ENCODE measurements around the gene ANXA1. TPM values are rescaled to one million over a fixed set of nuclear protein-coding genes. Genes with fewer than 3 reads are reported as not detected.
A peak's percentile ranks its signal among the peaks of the same experiment; 100 is the strongest.

Gene ANXA1
- total and polyA plus RNA-seq, 2 donors (not counting 3 experiments of a cell fraction or from before 2014, with no cell fraction given), result 403 to 525 TPM

GRCh38 chr9:73199886-73200285, 48.2 kb downstream of the ANXA1 start:
- H3K9me1 ChIP-seq (replicated peaks; ENCODE audit: control insufficient read depth, extremely low read depth, insufficient read depth, low read length), result no peaks in the 10 kb centered on the region
- no TSS peak for BruUV-seq (replicated peaks)
- no peak overlapping the region for H3K4me2 ChIP-seq (ENCODE audit: insufficient read depth, low read length)
- no peak overlapping the region for H3K9ac ChIP-seq (replicated peaks; ENCODE audit: extremely low read depth, insufficient read depth, low read length)
- no peaks in the 10 kb centered on the region for H4K20me1 ChIP-seq (replicated peaks; ENCODE audit: control insufficient read depth, extremely low read depth, insufficient read depth, low read length)
- DNase-seq (ENCODE audit: low read depth, low spot score) (peak; percentile 25), FAIRE-seq (no peak)
- no peaks in the 10 kb centered on the region for H3K9me3 ChIP-seq (replicated peaks; ENCODE audit: control insufficient read depth, insufficient read depth, low read length)
- dilution Hi-C loops (cut with MboI; ENCODE audit: extremely low pct_ligation_motif_present, low sequenced_read_pairs) (no loop called here), intact Hi-C loops (cut with micrococcal nuclease) (loop anchor here (1.0 to 2.0 kb wide), 3 partner anchors 1371 to 1543 kb away; no protein-coding TSS in a partner anchor)
- ChIA-PET POLR2A (no interaction called here), CTCF (interaction anchor here (0.8 to 3.7 kb wide), 16 partner anchors 10 to 1573 kb away, joined by 3 to 77 read pairs (median 5); no protein-coding TSS in a partner anchor)
- no peaks in the 10 kb centered on the region for H3K36me3 ChIP-seq (ENCODE audit: control insufficient read depth in 2 of 2, extremely low read depth in 1 of 2, insufficient read depth in 2 of 2, low read length in 2 of 2)
- no peaks in the 10 kb centered on the region for H3K79me2 ChIP-seq (ENCODE audit: control insufficient read depth, insufficient read depth, low read length)
- peaks cover 4 to 9% of the 10 kb centered on the region in 2 experiments for H3K27me3 ChIP-seq (ENCODE audit: control insufficient read depth in 2 of 2, insufficient read depth in 2 of 2, low read length in 2 of 2)
- H3K4me3 ChIP-seq (replicated peaks in 1 of 3; ENCODE audit: insufficient read depth in 1 of 3, low read depth in 1 of 3, low read length in 3 of 3), result no peak overlapping the region
- H3K27ac ChIP-seq (ENCODE audit: insufficient read depth, low read depth, low read length), result no peak overlapping the region
- H2AFZ ChIP-seq (ENCODE audit: low read depth, low read length), result no peak overlapping the region
- TF ChIP-seq MAX (IDR thresholded peaks at IDR 0.05; ENCODE audit: insufficient read depth, insufficient read length) (no peak), MYC (IDR thresholded peaks at IDR 0.05; ENCODE audit: low read depth, low read length) (no peak), POLR2A (IDR thresholded peaks at IDR 0.05; ENCODE audit: low read depth, low read length) (no peak), CTCF (IDR thresholded peaks at IDR 0.05; ENCODE audit: extremely low read depth in 1 of 2, insufficient read depth in 1 of 2, low read depth in 1 of 2, low read length in 2 of 2) (peak; percentile 16 to 45), GATA2 (IDR thresholded peaks at IDR 0.05; ENCODE audit: insufficient read depth, insufficient read length, low read depth, low read length) (no peak), JUN (IDR thresholded peaks at IDR 0.05; ENCODE audit: borderline replicate concordance, insufficient read depth, insufficient read length, low read depth) (no peak), EZH2 (IDR thresholded peaks at IDR 0.05; ENCODE audit: borderline replicate concordance, low read depth, low read length, severe bottlenecking) (no peak)
- H3K4me1 ChIP-seq (ENCODE audit: control insufficient read depth, extremely low read depth, insufficient read depth, low read length), result no peaks in the 10 kb centered on the region
